GM23338 (cell line): ENCODE results near the gene EPSTI1.

Experiments
- CTCF ChIP-seq, 2 experiments: fragments of 200-600 bp in 1 of 2; sonication (generic) in 1 of 2; conservative IDR thresholded peaks; 2 replicates each; pipeline versions ENCODE4 v1.5.1 to v1.6.1; 2016 to 2017; ENCODE audit warnings: antibody characterized with exemption in 2 of 2, low read depth in 2 of 2, mild to moderate bottlenecking in 2 of 2, moderate library complexity in 1 of 2
- EZH2 ChIP-seq: fragments of 200-600 bp; sonication (generic); IDR thresholded peaks from one replicate; pipeline ENCODE4 v1.8.0; 2017; ENCODE audit warnings: antibody characterized with exemption, mild to moderate bottlenecking, low read depth; ENCODE audit not compliant: unreplicated experiment
- JUNB ChIP-seq: IDR thresholded peaks from one replicate; pipeline ENCODE4 v1.6.1; 2016; ENCODE audit warnings: antibody characterized with exemption; ENCODE audit not compliant: unreplicated experiment

- no peak for TF ChIP-seq CTCF (conservative IDR thresholded peaks at IDR 0.05; ENCODE audit: low read depth in 2 of 2)
- no peak for TF ChIP-seq EZH2
- no peak for TF ChIP-seq JUNB
These were observed 5.9 kb downstream of the EPSTI1 start for GRCh38 chr13:42986176-42986574.
